Liver (tissue), 9 donors: Measurements from ENCODE around the gene BIRC3. TPM values are rescaled to one million over a fixed set of nuclear protein-coding genes. Genes with fewer than 3 reads are reported as not detected.

Source experiments
- DNase-seq: peaks from one replicate; pipeline ENCODE4 v3.0.0-alpha.2; 2017; ENCODE audit warnings: low spot score
- H3K27ac ChIP-seq, 2 donors: one replicate each; pipeline ENCODE4 v1.7.0; 2013; ENCODE audit warnings: inconsistent platforms in 2 of 2, low read length in 2 of 2, control low read depth in 1 of 2, low read depth in 1 of 2, mild to moderate bottlenecking in 1 of 2
- H3K27me3 ChIP-seq, 4 donors: one replicate each; pipeline versions ENCODE4 v1.6.1 to v1.7.0; 2013; ENCODE audit warnings: low read length in 3 of 4, inconsistent platforms in 1 of 4, mild to moderate bottlenecking in 1 of 4, moderate library complexity in 1 of 4; ENCODE audit not compliant: control insufficient read depth in 4 of 4, insufficient read depth in 4 of 4
- H3K36me3 ChIP-seq, 4 donors: one replicate each; pipeline versions ENCODE4 v1.6.1 to v1.7.0; 2013; ENCODE audit warnings: low read length in 3 of 4, mild to moderate bottlenecking in 3 of 4, low read depth in 1 of 4, moderate library complexity in 1 of 4; ENCODE audit not compliant: control insufficient read depth in 4 of 4, insufficient read depth in 3 of 4
- H3K4me1 ChIP-seq, 4 donors: one replicate each; pipeline versions ENCODE4 v1.6.1 to v1.7.0; 2013; ENCODE audit warnings: low read length in 3 of 4, mild to moderate bottlenecking in 3 of 4, moderate library complexity in 1 of 4; ENCODE audit not compliant: control insufficient read depth in 4 of 4, insufficient read depth in 4 of 4
- H3K4me3 ChIP-seq, 3 donors: one replicate each; pipeline versions ENCODE4 v1.6.1 to v1.7.0; 2013; ENCODE audit warnings: low read length in 3 of 3, control low read depth in 1 of 3, low read depth in 1 of 3, mild to moderate bottlenecking in 1 of 3
- H3K9ac ChIP-seq, 2 donors: one replicate each; pipeline ENCODE4 v1.7.0; 2013; ENCODE audit warnings: low read length in 2 of 2, mild to moderate bottlenecking in 2 of 2, moderate library complexity in 2 of 2, control low read depth in 1 of 2, low read depth in 1 of 2
- H3K9me3 ChIP-seq, 4 donors: one replicate each; pipeline versions ENCODE4 v1.6.1 to v1.7.0; 2013; ENCODE audit warnings: low read length in 3 of 4; ENCODE audit not compliant: control insufficient read depth in 4 of 4
- CTCF ChIP-seq: fragments of 150-350 bp; IDR thresholded peaks from 2 replicates; pipeline ENCODE4 v1.5.1; 2017; ENCODE audit warnings: improper control_type of control experiment, low read depth, low read length; ENCODE audit not compliant: missing input control
- EGR1 ChIP-seq, 2 donors: IDR thresholded peaks; 2 replicates each; pipeline ENCODE4 v1.6.1; 2016 to 2018; ENCODE audit warnings: antibody characterized with exemption in 2 of 2, low read depth in 2 of 2
- FOXA1 ChIP-seq: IDR thresholded peaks from 2 replicates; pipeline ENCODE4 v1.6.1; 2016; ENCODE audit warnings: antibody characterized with exemption
- FOXA2 ChIP-seq: IDR thresholded peaks from 2 replicates; pipeline ENCODE4 v1.6.1; 2016; ENCODE audit warnings: antibody characterized with exemption
- GABPA ChIP-seq, 2 donors: IDR thresholded peaks in 1 of 2; conservative IDR thresholded peaks in 1 of 2; 2 replicates each; pipeline ENCODE4 v1.6.1; 2016; ENCODE audit warnings: antibody characterized with exemption in 2 of 2, mild to moderate bottlenecking in 1 of 2, moderate library complexity in 1 of 2
- HNF4A ChIP-seq, 2 donors: conservative IDR thresholded peaks; 2 replicates each; pipeline ENCODE4 v1.6.1; 2016; ENCODE audit warnings: antibody characterized with exemption in 2 of 2, mild to moderate bottlenecking in 2 of 2
- HNF4G ChIP-seq: IDR thresholded peaks from 2 replicates; pipeline ENCODE4 v1.6.1; 2016; ENCODE audit warnings: antibody characterized with exemption
- JUND ChIP-seq, 2 donors: IDR thresholded peaks; 2 replicates each; pipeline ENCODE4 v1.6.1; 2016; ENCODE audit warnings: antibody characterized with exemption in 2 of 2
- MAX ChIP-seq: IDR thresholded peaks from 2 replicates; pipeline ENCODE4 v1.6.1; 2016; ENCODE audit warnings: antibody characterized with exemption
- NR2F2 ChIP-seq: IDR thresholded peaks from 2 replicates; pipeline ENCODE4 v1.6.1; 2016; ENCODE audit warnings: antibody characterized with exemption
- RAD21 ChIP-seq, 2 donors: IDR thresholded peaks; 2 replicates each; pipeline ENCODE4 v1.6.1; 2016; ENCODE audit warnings: antibody characterized with exemption in 2 of 2, mild to moderate bottlenecking in 2 of 2
- REST ChIP-seq: IDR thresholded peaks from 2 replicates; pipeline ENCODE4 v1.6.1; 2016; ENCODE audit warnings: antibody characterized with exemption, mild to moderate bottlenecking
- RXRA ChIP-seq, 2 donors: IDR thresholded peaks; 2 replicates each; pipeline ENCODE4 v1.6.1; 2017 to 2018; ENCODE audit warnings: antibody characterized with exemption in 2 of 2, mild to moderate bottlenecking in 1 of 2
- SP1 ChIP-seq: IDR thresholded peaks from 2 replicates; pipeline ENCODE4 v1.6.1; 2018; ENCODE audit warnings: antibody characterized with exemption, mild to moderate bottlenecking
- YY1 ChIP-seq: IDR thresholded peaks from 2 replicates; pipeline ENCODE4 v1.6.1; 2016; ENCODE audit warnings: antibody characterized with exemption, mild to moderate bottlenecking
- ZBTB33 ChIP-seq: IDR thresholded peaks from 2 replicates; pipeline ENCODE4 v1.6.1; 2016; ENCODE audit warnings: antibody characterized with exemption
- WGBS: extraction: QIAGEN DNeasy Blood & Tissue Kit; methylation state at CpG from one replicate; pipeline ENCODE4 v1.1.7; 2013; 5-methylcytosine and 5-hydroxymethylcytosine counted together
- polyA plus RNA-seq, 2 donors: library from polyadenylated mRNA; stranded (reverse) in 1 of 2; unstranded in 1 of 2; fragments of 200-250 nt in 1 of 2; fragments of >200 nt in 1 of 2; fragmentation: Nextera tagmentation in 1 of 2; extraction: Ambion mirVana in 1 of 2; gene quantifications; one replicate each; pipeline versions ENCODE4 v1.2.1 to v1.2.3, GENCODE V29; 2013 to 2015
- total RNA-seq, 2 donors: library from RNA; depleted of rRNA; stranded (reverse); fragments of >200 nt; gene quantifications; one replicate each; pipeline ENCODE4 v1.2.3, GENCODE V29; 2014
- donor health status: healthy.
- donor health status: healthy.
- donor health status: healthy.
- donor health status: healthy.
- donor health status: healthy.

BIRC3 gene
- total and polyA plus RNA-seq, 4 donors = 1.4 to 8.1 (median 2.9) TPM

GRCh38 chr11:102330231-102330630 lies 12.9 kb downstream of the BIRC3 start:
- no peak overlapping the region for H3K9ac ChIP-seq
- no peak overlapping the region for H3K27ac ChIP-seq
- no peaks in the 10 kb centered on the region for H3K27me3 ChIP-seq
- H3K4me1 ChIP-seq = no peaks in the 10 kb centered on the region
- no peak overlapping the region for H3K4me3 ChIP-seq
- TF ChIP-seq JUND (IDR thresholded peaks at IDR 0.05) = no peak
- no peak for TF ChIP-seq RAD21 (IDR thresholded peaks at IDR 0.05)
- no peak for TF ChIP-seq REST
- no peak for TF ChIP-seq YY1
- TF ChIP-seq MAX = no peak
- TF ChIP-seq ZBTB33 = no peak
- no peak for TF ChIP-seq HNF4A (conservative IDR thresholded peaks at IDR 0.05)
- TF ChIP-seq EGR1 (IDR thresholded peaks at IDR 0.05; ENCODE audit: low read depth in 2 of 2) = no peak
- H3K9me3 ChIP-seq = no peaks in the 10 kb centered on the region
- DNase-seq = no peak
- peaks cover 5 to 34% (median 34%) of the 10 kb centered on the region in 4 donors for H3K36me3 ChIP-seq

- 95% methylated on average over 2 of the region's 2 CpGs for WGBS
- no peaks in the 10 kb centered on the region for H3K4me1 ChIP-seq
- no peak for DNase-seq
- no peak overlapping the region for H3K9ac ChIP-seq
- no peaks in the 10 kb centered on the region for H3K27me3 ChIP-seq
- no peak for TF ChIP-seq GABPA (IDR thresholded peaks at IDR 0.05 in 1 of 2, conservative IDR thresholded peaks at IDR 0.05 in 1 of 2)
- TF ChIP-seq EGR1 (IDR thresholded peaks at IDR 0.05; ENCODE audit: low read depth in 2 of 2) = no peak
- TF ChIP-seq JUND (IDR thresholded peaks at IDR 0.05) = no peak
- TF ChIP-seq FOXA2 = no peak
- TF ChIP-seq FOXA1 = no peak
- TF ChIP-seq ZBTB33 = no peak
- no peak for TF ChIP-seq NR2F2
- no peak for TF ChIP-seq CTCF
- no peak for TF ChIP-seq RAD21 (IDR thresholded peaks at IDR 0.05)
- no peak for TF ChIP-seq RXRA (IDR thresholded peaks at IDR 0.05)
- TF ChIP-seq HNF4A (conservative IDR thresholded peaks at IDR 0.05) = no peak
- no peak for TF ChIP-seq YY1
- TF ChIP-seq HNF4G = no peak
- no peak for TF ChIP-seq SP1
- no peak for TF ChIP-seq MAX
- no peaks in the 10 kb centered on the region for H3K9me3 ChIP-seq
- H3K36me3 ChIP-seq = peaks cover 5 to 36% (median 33%) of the 10 kb centered on the region in 4 donors
- no peak overlapping the region for H3K27ac ChIP-seq
- no peak overlapping the region for H3K4me3 ChIP-seq
These were observed 14.1 kb downstream of the BIRC3 start for GRCh38 chr11:102331341-102331740.
